GM18868 (cell line): Measurements from ENCODE around the gene PRL.

ENCODE experiments used
- ATAC-seq: cut with Tn5 transposase; IDR thresholded peaks from one replicate; pipeline ENCODE4 v1.9.1; 2021; ENCODE audit warnings: mild to moderate bottlenecking, moderate library complexity; ENCODE audit not compliant: unreplicated experiment

The PRL gene

DNA sequence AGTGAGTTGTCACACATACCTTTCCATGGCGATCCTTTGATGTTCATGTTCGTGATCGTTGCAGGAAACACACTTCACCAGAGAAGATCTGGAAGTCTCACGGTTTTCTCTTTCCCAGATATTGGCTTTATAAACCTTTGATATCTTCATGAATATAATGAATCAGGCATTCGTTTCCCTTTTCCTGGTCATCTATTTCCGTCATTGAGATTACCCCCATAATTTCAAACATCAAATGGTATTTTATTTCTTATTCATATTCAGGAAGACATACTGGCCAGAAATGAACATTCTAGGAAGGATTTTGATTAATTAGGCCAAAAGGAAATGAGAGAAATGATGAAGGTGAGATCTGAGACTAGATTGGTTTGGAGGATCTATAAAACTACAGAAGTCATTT lies at the start of gene PRL:
Gene PRL (minus strand): TSS at position 101 of the 400 bp plus-strand sequence. CDS start 54 bp downstream, at position 47.
- no peak for ATAC-seq

DNA sequence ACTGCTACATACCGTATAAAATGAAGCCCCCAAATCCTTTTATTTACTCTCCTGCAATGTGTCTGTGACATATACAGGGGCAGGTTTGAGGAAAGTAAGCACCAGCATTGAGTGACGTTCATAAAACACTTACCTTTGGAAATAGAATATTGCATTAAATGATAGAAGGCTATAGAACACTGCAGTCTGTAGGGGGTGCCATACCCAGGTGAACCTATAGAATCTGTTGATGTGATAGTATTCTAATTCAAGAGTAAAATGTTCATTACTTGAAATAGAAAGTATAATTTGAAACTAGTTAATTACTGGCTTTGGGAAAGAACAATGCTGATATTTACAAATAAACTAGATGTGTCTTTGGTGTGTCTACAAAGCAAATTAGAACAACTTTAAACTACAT lies 47.0 kb upstream of the PRL start:
- ATAC-seq: no peak

DNA sequence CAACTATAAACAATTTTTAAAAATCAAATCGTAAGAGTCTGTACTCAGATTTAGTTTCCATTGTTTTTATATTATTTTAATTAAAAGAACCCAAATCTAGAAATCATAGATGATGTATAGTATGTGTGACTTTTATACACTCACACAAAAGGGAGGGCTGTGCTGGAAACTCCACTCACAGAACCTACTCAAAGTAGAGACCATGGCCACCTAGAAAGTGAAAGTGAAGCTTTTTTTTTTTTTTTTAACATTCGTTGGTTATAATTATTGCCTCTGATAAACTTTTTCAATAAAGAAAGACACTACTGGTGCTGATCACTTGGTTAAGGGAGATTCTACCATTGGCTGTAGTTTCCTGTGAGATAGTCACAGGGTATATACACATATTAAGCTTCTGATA lies 37.9 kb upstream of the PRL start:
- peak; percentile 58 for ATAC-seq

DNA sequence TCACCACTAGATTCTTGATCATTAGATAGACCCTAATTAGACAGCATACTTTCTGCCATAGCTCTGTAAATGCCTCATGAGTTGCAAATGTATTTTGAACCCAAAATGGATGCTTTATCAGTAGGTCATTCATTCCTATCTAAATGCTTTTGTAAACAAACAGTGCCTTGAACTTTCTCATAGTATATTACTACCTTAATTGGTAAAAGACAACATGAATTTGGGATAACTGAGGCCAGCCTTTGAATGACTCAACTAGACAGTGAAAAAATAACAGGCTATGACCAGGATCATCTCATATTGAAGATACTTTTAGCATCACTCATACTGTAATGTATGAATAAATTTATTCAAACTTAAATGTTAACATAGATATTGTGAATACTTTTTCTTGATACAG lies 37.0 kb upstream of the PRL start:
- ATAC-seq: no peak

- no peak for ATAC-seq
Observed at GRCh38 chr6:22332711-22333110, 35.9 kb upstream of the PRL start.

DNA sequence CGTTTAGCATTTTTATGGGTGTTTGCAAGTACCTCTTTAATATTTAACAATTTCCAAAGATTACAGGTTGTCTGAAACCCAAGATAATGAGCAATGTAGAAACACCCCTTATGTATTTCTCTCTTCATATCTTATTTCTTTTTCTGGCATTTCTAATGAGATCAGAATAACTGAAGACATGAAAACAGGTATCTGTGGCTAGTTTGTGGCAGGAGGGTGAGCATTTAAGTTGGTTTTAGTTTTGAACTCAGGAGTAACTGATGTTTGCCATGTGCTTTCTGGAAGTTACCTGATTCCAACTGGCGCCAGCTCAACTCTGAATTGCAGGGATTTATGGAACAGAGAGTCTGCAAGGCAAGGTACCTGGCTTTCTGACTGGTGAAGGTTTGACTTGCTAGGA lies 35.4 kb upstream of the PRL start:
- ATAC-seq: no peak

GRCh38 chr6:22330941-22331340 lies 34.1 kb upstream of the PRL start:
- no peak for ATAC-seq

GRCh38 chr6:22328474-22328873 lies 31.6 kb upstream of the PRL start:
- ATAC-seq: no peak

- ATAC-seq: no peak
Observed at GRCh38 chr6:22327881-22328280, 31.0 kb upstream of the PRL start.

- no peak for ATAC-seq
Observed at GRCh38 chr6:22326500-22326899, 29.7 kb upstream of the PRL start.

DNA sequence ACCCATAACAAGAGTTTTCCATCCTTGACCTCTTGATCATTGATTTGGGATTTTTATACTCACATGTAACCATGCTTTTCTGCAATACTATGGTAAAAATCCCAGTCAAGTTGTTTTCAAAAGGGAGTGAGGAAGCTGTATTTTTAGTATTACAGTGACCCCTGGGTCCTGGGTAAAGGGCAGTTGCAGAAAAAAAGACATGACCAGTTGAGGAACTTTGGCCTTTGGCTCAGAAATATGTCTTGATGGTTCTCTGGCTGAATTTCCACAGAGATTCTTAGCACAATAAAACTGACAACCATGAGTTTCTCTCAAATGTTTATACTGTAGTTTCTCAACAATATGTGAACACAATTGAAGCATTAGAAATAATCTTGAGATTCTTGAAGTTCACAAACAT lies 28.6 kb upstream of the PRL start:
- ATAC-seq: no peak

GRCh38 chr6:22323848-22324247 lies 27.0 kb upstream of the PRL start:
- ATAC-seq: no peak

GRCh38 chr6:22322103-22323030 lies 25.5 kb upstream of the PRL start:
- ATAC-seq: peak; percentile 53

- no peak for ATAC-seq
Observed at GRCh38 chr6:22320750-22321149, 23.9 kb upstream of the PRL start.

DNA sequence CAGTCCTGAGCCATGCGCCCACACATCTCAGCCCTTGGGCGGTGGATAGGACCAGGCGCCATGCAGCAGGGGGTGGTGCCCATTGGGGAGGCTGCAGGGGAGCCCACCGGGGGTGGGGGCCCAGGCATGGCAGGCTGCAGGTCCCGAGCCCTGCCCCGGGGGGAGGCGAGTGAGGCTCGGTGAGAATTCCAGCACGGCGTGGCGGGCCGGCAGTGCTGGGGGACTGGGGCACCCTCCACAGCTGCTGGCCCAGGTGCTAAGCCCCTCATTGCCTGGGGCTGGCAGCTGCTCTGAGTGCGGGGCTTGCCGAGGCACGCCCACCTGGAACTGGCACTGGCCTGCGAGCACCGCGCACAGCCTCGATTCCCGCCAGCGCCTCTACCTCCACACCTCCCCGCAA lies 21.6 kb upstream of the PRL start:
- ATAC-seq: no peak

DNA sequence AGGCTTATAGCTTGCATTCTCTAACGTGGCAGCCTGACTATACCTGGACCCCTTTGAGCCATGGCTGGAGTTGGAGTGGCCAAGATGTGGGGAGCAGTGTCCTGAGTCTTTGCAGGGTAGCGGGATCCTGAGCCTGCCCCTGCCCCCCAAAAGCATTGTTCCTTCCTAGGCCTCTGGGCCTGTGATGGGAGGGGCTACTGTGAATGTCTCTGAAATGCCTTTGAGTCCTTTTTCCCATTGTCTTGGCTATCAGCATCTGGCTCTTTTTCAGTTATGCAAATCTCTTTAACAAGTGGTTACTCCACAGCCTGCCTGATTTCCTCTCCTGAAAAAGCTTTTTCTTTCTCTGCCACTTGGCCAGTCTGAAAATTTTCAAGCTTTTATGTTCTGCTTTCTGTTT lies 17.0 kb upstream of the PRL start:
- no peak for ATAC-seq

DNA sequence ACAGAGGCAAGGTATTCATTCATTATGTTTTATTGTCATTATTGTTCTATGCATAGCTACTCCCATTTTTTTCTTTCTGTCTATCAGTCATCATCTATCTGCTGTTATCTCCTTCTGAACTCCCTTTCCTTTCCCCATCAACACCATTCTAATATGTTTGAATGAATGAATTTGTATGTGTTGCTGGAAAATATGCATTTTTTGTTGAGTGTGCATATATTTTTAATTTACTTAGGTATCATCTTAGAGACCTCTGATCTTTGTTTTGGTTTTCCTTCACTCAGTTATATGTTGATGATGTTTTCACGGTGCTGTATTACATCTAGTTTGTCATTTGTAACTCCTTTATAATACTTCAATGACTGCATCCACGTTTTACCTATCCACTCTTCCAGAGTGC lies 12.1 kb upstream of the PRL start:
- ATAC-seq: no peak

- no peak for ATAC-seq
Observed at GRCh38 chr6:22306741-22307466, 10.1 kb upstream of the PRL start.

- ATAC-seq: no peak
Observed at GRCh38 chr6:22302838-22303237, 6.0 kb upstream of the PRL start.

- ATAC-seq: no peak
Observed at GRCh38 chr6:22300273-22300998, 3.6 kb upstream of the PRL start.

DNA sequence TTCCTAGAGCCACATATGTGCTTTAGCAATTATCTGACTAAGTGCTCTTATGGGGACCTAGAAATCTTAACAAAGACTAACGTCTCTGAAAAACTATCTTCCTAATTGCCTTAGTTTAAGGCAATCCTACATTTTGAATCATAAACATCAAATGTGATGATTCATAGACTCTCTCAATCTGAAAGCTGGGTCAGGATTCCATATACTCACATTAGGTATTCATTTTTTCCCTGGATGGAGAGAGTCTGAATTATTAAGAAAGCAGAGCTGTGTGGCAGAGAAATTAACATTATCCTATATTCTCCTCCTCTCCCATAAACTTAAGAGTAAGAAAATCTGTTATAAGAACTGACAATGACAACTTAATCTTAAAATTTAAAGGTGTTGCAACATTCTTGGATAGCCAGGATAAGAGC lies 1.6 kb upstream of the PRL start:
- no peak for ATAC-seq
